H9 (cell line): ENCODE results near the gene HK3. TPM values are rescaled to one million over a fixed set of nuclear protein-coding genes. Genes with fewer than 3 reads are reported as not detected.

Experiments
- DNase-seq: peaks from one replicate; pipeline ENCODE4 v3.0.0-alpha.2; 2017
- H2AFZ ChIP-seq: one replicate; pipeline ENCODE4 v1.6.1; 2013; ENCODE audit warnings: mild to moderate bottlenecking, low read length, control low read depth, moderate library complexity
- H2AK5ac ChIP-seq: 2 replicates; pipeline ENCODE4 v1.6.1; 2013; ENCODE audit warnings: low read length, control low read depth, mixed read lengths; ENCODE audit not compliant: insufficient read length
- H2BK120ac ChIP-seq: one replicate; pipeline ENCODE4 v1.6.1; 2013; ENCODE audit warnings: low read depth, mild to moderate bottlenecking, low read length, control low read depth, inconsistent platforms; ENCODE audit not compliant: poor library complexity, severe bottlenecking
- H2BK12ac ChIP-seq: 2 replicates; pipeline ENCODE4 v1.6.1; 2013; ENCODE audit warnings: low read length, control low read depth, mixed read lengths, low read depth; ENCODE audit not compliant: insufficient read length
- H2BK15ac ChIP-seq: 2 replicates; pipeline ENCODE4 v1.6.1; 2013; ENCODE audit warnings: low read depth, low read length, control low read depth
- H2BK20ac ChIP-seq: one replicate; pipeline ENCODE4 v1.6.1; 2013; ENCODE audit warnings: low read depth, mild to moderate bottlenecking, low read length, control low read depth, inconsistent platforms; ENCODE audit not compliant: poor library complexity, severe bottlenecking
- H2BK5ac ChIP-seq: 2 replicates; pipeline ENCODE4 v1.6.1; 2013; ENCODE audit warnings: low read length, control low read depth, mixed read lengths; ENCODE audit not compliant: insufficient read length
- H3K14ac ChIP-seq: 2 replicates; pipeline ENCODE4 v1.6.1; 2013; ENCODE audit warnings: low read length, control low read depth; ENCODE audit not compliant: insufficient read depth
- H3K18ac ChIP-seq: 2 replicates; pipeline ENCODE4 v1.6.1; 2013; ENCODE audit warnings: low read depth, mild to moderate bottlenecking, mixed read lengths, low read length, control low read depth; ENCODE audit not compliant: insufficient read length
- H3K23ac ChIP-seq: 2 replicates; pipeline ENCODE4 v1.6.1; 2013; ENCODE audit warnings: low read length, control low read depth, mixed read lengths, low read depth; ENCODE audit not compliant: insufficient read length
- H3K23me2 ChIP-seq: 2 replicates; pipeline ENCODE4 v1.6.1; 2013; ENCODE audit warnings: low read depth, mild to moderate bottlenecking, mixed read lengths, low read length, control low read depth; ENCODE audit not compliant: insufficient read length, poor library complexity, severe bottlenecking
- H3K27ac ChIP-seq: 2 replicates; pipeline ENCODE4 v1.5.1; 2013; ENCODE audit warnings: low read length, control low read depth, mixed read lengths, low read depth; ENCODE audit not compliant: insufficient read length
- H3K27me3 ChIP-seq: 2 replicates; pipeline ENCODE4 v1.6.1; 2013; ENCODE audit warnings: low read length, control low read depth, inconsistent platforms; ENCODE audit not compliant: insufficient read depth
- H3K4ac ChIP-seq: 2 replicates; pipeline ENCODE4 v1.6.1; 2013; ENCODE audit warnings: low read depth, mild to moderate bottlenecking, control low read depth, inconsistent platforms, low read length, moderate library complexity
- H3K4me1 ChIP-seq: 2 replicates; pipeline ENCODE4 v1.6.1; 2013; ENCODE audit warnings: low read length, control low read depth, inconsistent platforms; ENCODE audit not compliant: insufficient read depth
- H3K4me2 ChIP-seq: 2 replicates; pipeline ENCODE4 v1.6.1; 2013; ENCODE audit warnings: low read length, control low read depth, mixed read lengths; ENCODE audit not compliant: insufficient read length, insufficient read depth
- H3K56ac ChIP-seq: 2 replicates; pipeline ENCODE4 v1.6.1; 2013; ENCODE audit warnings: low read depth, mild to moderate bottlenecking, mixed read lengths, low read length, control low read depth; ENCODE audit not compliant: insufficient read length
- H3K79me1 ChIP-seq: 2 replicates; pipeline ENCODE4 v1.6.1; 2013; ENCODE audit warnings: low read depth, mild to moderate bottlenecking, moderate library complexity, low read length, control low read depth, inconsistent platforms; ENCODE audit not compliant: insufficient read depth, poor library complexity, severe bottlenecking
- H3K79me2 ChIP-seq: 2 replicates; pipeline ENCODE4 v1.6.1; 2013; ENCODE audit warnings: low read length, control low read depth, inconsistent platforms; ENCODE audit not compliant: insufficient read depth
- H3K9ac ChIP-seq: 2 replicates; pipeline ENCODE4 v1.6.1; 2013; ENCODE audit warnings: low read length, control low read depth, mixed read lengths; ENCODE audit not compliant: insufficient read length; ENCODE audit errors: extremely low read depth
- H3K9me3 ChIP-seq: one replicate; pipeline ENCODE4 v1.6.1; 2013; ENCODE audit warnings: low read depth, low read length, inconsistent platforms; ENCODE audit not compliant: control insufficient read depth
- H3T11ph ChIP-seq: one replicate; pipeline ENCODE4 v1.6.1; 2013; ENCODE audit warnings: mild to moderate bottlenecking, low read length, control low read depth, inconsistent platforms
- H4K20me1 ChIP-seq: one replicate; pipeline ENCODE4 v1.6.1; 2013; ENCODE audit not compliant: control insufficient read depth, insufficient read length, insufficient read depth
- H4K5ac ChIP-seq: 2 replicates; pipeline ENCODE4 v1.6.1; 2013; ENCODE audit warnings: low read depth, mild to moderate bottlenecking, mixed read lengths, low read length, control low read depth; ENCODE audit not compliant: insufficient read length
- H4K8ac ChIP-seq: replicated peaks from 2 replicates; pipeline ENCODE4 v1.6.1; 2013; ENCODE audit warnings: low read length, control low read depth, mixed read lengths, low read depth; ENCODE audit not compliant: insufficient read length
- H4K91ac ChIP-seq: 2 replicates; pipeline ENCODE4 v1.6.1; 2013; ENCODE audit warnings: low read depth, mild to moderate bottlenecking, moderate library complexity, mixed read lengths, low read length, control low read depth; ENCODE audit not compliant: insufficient read length
- H3K27ac Mint-ChIP-seq, 3 experiments: 2 replicates in 2 of 3; 3 replicates in 1 of 3; pipeline ENCODE4 v1.8.0; 2020 to 2021; ENCODE audit warnings: mixed read lengths in 3 of 3, mild to moderate bottlenecking in 1 of 3, moderate library complexity in 1 of 3
- H3K27me3 Mint-ChIP-seq: 2 replicates; pipeline ENCODE4 v1.8.0; 2021; ENCODE audit warnings: low read depth, mild to moderate bottlenecking, moderate library complexity, mixed read lengths
- H3K36me3 Mint-ChIP-seq, 3 experiments: 2 replicates in 2 of 3; 3 replicates in 1 of 3; pipeline ENCODE4 v1.8.0; 2020 to 2021; ENCODE audit warnings: low read depth in 3 of 3, mixed read lengths in 3 of 3; ENCODE audit not compliant: insufficient read depth in 1 of 3
- H3K4me1 Mint-ChIP-seq, 2 experiments: 2 replicates each; pipeline ENCODE4 v1.8.0; 2020; ENCODE audit warnings: mixed read lengths in 2 of 2
- H3K4me3 Mint-ChIP-seq, 2 experiments: 2 replicates in 1 of 2; 3 replicates in 1 of 2; pipeline ENCODE4 v1.8.0; 2020 to 2021; ENCODE audit warnings: mild to moderate bottlenecking in 2 of 2, mixed read lengths in 2 of 2, moderate library complexity in 1 of 2
- H3K9me3 Mint-ChIP-seq, 2 experiments: 2 replicates in 1 of 2; 3 replicates in 1 of 2; pipeline ENCODE4 v1.8.0; 2020; ENCODE audit warnings: mild to moderate bottlenecking in 2 of 2, mixed read lengths in 2 of 2, moderate library complexity in 1 of 2
- WGBS: extraction: QIAGEN DNeasy Blood & Tissue Kit; methylation state at CpG from one replicate; pipeline ENCODE4 v1.1.7; 2013; ENCODE audit warnings: missing lambda C conversion rate, low lambda C conversion rate, mixed read lengths; ENCODE audit not compliant: insufficient read length; ENCODE audit errors: extremely low coverage; 5-methylcytosine and 5-hydroxymethylcytosine counted together
- total RNA-seq: library from RNA; stranded (reverse); gene quantifications from 2 replicates; pipeline ENCODE4 v1.2.1, GENCODE V29; 2021
- TF ChIP-seq, protein P1 (sequence below): fragments of 200-600 bp; sonication (generic); conservative IDR thresholded peaks from 3 replicates; pipeline ENCODE4 v1.8.0; 2021; ENCODE audit warnings: antibody characterized with exemption, mild to moderate bottlenecking

Gene HK3
- total RNA-seq, 1 experiment from 2014 or later, result not detected

DNA sequence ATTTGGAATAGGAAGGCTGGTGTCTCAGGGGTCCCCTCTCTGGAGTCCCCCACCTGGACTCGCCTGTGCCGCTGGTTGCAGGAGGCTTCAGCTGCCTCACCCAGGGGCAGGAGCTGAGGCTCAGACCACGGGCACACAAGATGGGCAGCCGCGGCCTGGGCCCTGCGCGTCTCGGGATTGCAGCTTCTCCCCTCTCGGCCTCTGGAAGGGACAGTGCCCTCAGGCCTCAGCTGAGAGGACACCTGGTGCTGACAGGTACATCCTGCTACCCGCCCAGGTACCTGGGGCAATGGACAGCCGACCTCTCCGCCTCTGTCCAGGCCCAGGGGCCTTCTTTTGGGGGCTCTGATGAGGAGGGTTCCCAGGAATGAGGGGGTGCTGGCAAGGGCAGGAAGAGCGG is 50.5 kb downstream of the HK3 start:
- Histone ChIP-seq H3K79me1 (no peaks in the 10 kb centered on the region), H2BK5ac (no peak overlapping the region), H4K5ac (no peak overlapping the region), H2BK20ac (no peak overlapping the region), H2BK15ac (no peak overlapping the region), H3K9ac (no peak overlapping the region), H3K27me3 (no peaks in the 10 kb centered on the region), H3K9me3 (no peaks in the 10 kb centered on the region), H3K4me1 (no peaks in the 10 kb centered on the region), H3K27ac (no peak overlapping the region), H3K23me2 (no peaks in the 10 kb centered on the region), H3K14ac (no peak overlapping the region), H4K91ac (no peak overlapping the region), H4K8ac (no peak overlapping the region), H2AK5ac (no peak overlapping the region), H3K56ac (no peak overlapping the region), H3K23ac (no peak overlapping the region), H2AFZ (no peak overlapping the region), H2BK120ac (no peak overlapping the region), H3K4ac (no peak overlapping the region), H2BK12ac (no peak overlapping the region), H3K79me2 (no peaks in the 10 kb centered on the region), H3T11ph (no peak overlapping the region), H3K18ac (no peak overlapping the region), H3K4me2 (no peak overlapping the region), H4K20me1 (no peaks in the 10 kb centered on the region)
- DNase-seq, result no peak
- no CpG with 5 or more reads among the region's 13 CpGs for whole genome bisulfite sequencing
- no peaks in the 10 kb centered on the region for H3K36me3 Mint-ChIP-seq
- H3K9me3 Mint-ChIP-seq, result no peaks in the 10 kb centered on the region
- TF ChIP-seq, protein P1, sequence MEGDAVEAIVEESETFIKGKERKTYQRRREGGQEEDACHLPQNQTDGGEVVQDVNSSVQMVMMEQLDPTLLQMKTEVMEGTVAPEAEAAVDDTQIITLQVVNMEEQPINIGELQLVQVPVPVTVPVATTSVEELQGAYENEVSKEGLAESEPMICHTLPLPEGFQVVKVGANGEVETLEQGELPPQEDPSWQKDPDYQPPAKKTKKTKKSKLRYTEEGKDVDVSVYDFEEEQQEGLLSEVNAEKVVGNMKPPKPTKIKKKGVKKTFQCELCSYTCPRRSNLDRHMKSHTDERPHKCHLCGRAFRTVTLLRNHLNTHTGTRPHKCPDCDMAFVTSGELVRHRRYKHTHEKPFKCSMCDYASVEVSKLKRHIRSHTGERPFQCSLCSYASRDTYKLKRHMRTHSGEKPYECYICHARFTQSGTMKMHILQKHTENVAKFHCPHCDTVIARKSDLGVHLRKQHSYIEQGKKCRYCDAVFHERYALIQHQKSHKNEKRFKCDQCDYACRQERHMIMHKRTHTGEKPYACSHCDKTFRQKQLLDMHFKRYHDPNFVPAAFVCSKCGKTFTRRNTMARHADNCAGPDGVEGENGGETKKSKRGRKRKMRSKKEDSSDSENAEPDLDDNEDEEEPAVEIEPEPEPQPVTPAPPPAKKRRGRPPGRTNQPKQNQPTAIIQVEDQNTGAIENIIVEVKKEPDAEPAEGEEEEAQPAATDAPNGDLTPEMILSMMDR, result no peak
- H3K27me3 Mint-ChIP-seq, result no peaks in the 10 kb centered on the region; the same call in 1 of the 2 replicates
- H3K4me1 Mint-ChIP-seq, result peaks cover 0 to 29% of the 10 kb centered on the region in 2 experiments; a peak in 2 of 4 replicates
- H3K4me3 Mint-ChIP-seq, result no peak overlapping the region
- H3K27ac Mint-ChIP-seq, result no peak overlapping the region
